Muscle of leg (tissue), 11 donors: Measurements from ENCODE around the gene ASB18. TPM values are rescaled to one million over a fixed set of nuclear protein-coding genes. Genes with fewer than 3 reads are reported as not detected.
A peak's percentile ranks its signal among the peaks of the same experiment; 100 is the strongest.

Source experiments
- DNase-seq: peaks from one replicate; pipeline ENCODE4 v3.0.0; 2013
- H3K27ac ChIP-seq: one replicate; pipeline ENCODE4 v1.5.1; 2013; ENCODE audit warnings: mild to moderate bottlenecking, low read length, control low read depth
- H3K27me3 ChIP-seq: one replicate; pipeline ENCODE4 v1.6.1; 2013; ENCODE audit warnings: low read length; ENCODE audit not compliant: control insufficient read depth, insufficient read depth
- H3K36me3 ChIP-seq: one replicate; pipeline ENCODE4 v1.6.1; 2013; ENCODE audit warnings: low read length; ENCODE audit not compliant: control insufficient read depth, insufficient read depth
- H3K4me1 ChIP-seq: one replicate; pipeline ENCODE4 v1.6.1; 2013; ENCODE audit warnings: low read length; ENCODE audit not compliant: control insufficient read depth, insufficient read depth
- H3K4me3 ChIP-seq: one replicate; pipeline ENCODE4 v1.5.1; 2013; ENCODE audit warnings: low read length, control low read depth
- H3K9me3 ChIP-seq: replicated peaks from 2 replicates; pipeline ENCODE4 v1.6.1; 2013; ENCODE audit warnings: low read depth, low read length; ENCODE audit not compliant: control insufficient read depth
- WGBS: methylation state at CpG from one replicate; pipeline ENCODE4 v1.1.5; 2013; ENCODE audit warnings: missing lambda C conversion rate; ENCODE audit not compliant: insufficient coverage; 5-methylcytosine and 5-hydroxymethylcytosine counted together
- polyA plus RNA-seq, 8 donors: library from polyadenylated mRNA; unstranded; fragments of 120-200 nt; gene quantifications; one replicate each; pipeline versions ENCODE4 v1.2.1 to v1.2.3, GENCODE V29; 2013; ENCODE audit warnings: inconsistent platforms in 1 of 8, low replicate concordance in 1 of 8; ENCODE audit not compliant: insufficient read length in 8 of 8, insufficient read depth in 1 of 8
- total RNA-seq: library from RNA; stranded (reverse); fragments of 120-200 nt; gene quantifications from one replicate; pipeline ENCODE4 v1.2.4, GENCODE V29; 2013

The ASB18 gene
- total and polyA plus RNA-seq, 9 donors: 2.9 to 11.0 (median 5.4) TPM

DNA sequence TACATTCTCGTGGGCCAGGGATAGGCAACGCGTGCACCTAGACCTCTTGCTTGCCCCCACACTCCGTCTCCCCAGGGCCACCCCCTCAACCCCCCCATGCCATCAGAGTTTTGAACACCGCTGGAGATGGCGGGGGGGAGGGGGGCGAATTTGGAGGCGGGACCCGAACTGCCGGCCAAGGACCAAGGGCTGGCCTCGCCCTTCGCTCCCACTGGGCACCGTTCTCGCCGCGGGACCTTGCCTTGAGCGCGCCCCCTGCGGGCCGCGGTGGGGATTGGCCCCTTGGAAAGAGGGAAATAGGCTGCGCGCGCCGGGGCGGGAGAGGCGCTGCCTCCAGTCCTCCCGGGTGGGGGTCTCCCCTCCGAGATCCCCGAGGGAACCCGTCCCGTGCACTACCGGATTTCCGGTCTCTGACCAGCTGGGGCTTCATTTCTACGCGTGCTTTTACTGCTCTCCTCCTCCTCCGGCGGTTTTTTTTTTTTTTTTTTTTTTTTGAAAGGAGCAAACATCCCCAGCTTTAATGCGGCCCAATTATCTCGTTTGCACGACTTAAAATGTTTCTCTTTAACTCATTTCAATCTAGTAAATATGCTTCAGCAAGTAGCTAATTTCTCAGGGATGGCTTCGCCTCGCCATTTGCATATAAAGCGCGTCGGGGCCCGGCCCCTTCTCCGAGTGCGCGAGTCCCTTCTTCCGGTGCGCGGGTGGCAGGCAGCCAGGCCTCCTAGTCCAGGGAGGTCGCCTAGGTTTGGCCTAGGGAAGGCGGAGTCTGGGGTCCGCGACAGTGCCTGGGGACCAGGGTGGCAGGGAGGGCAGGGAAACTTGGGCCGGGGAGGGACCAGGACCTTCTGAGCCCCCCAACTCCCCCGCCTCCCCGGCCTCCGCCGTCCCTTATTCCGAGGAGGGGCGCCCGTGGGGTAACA, 86.0 kb downstream of the ASB18 start:
- 0% methylated on average over 52 of the region's 65 CpGs for WGBS
- Histone ChIP-seq H3K4me3 (peak overlapping the region; percentile 9), H3K27ac (no peak overlapping the region), H3K4me1 (peaks cover 24% of the 10 kb centered on the region), H3K36me3 (no peaks in the 10 kb centered on the region), H3K9me3 (no peaks in the 10 kb centered on the region), H3K27me3 (peaks cover 81% of the 10 kb centered on the region)
- DNase-seq: peak; percentile 58

DNA sequence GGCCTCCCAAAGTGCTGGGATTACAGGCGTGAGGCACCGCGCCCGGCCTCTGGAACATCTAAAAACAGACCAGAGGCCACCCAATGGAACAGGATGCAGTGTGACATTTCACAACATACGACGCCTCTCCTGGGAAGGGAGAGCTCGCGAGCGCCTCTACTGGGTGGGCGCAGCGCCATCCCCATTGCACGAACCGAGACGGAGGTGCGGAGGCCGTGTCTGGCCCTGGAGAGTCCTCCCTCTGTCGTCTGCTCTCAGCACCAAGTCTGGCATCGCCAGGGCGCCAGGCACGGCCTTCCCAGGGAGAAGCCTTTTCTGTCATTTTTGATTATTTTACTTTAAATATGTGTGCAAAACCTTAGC, 86.6 kb downstream of the ASB18 start:
- WGBS: 6% methylated on average over 16 of the region's 20 CpGs
- no peak overlapping the region for H3K4me3 ChIP-seq
- no peak for DNase-seq

DNA sequence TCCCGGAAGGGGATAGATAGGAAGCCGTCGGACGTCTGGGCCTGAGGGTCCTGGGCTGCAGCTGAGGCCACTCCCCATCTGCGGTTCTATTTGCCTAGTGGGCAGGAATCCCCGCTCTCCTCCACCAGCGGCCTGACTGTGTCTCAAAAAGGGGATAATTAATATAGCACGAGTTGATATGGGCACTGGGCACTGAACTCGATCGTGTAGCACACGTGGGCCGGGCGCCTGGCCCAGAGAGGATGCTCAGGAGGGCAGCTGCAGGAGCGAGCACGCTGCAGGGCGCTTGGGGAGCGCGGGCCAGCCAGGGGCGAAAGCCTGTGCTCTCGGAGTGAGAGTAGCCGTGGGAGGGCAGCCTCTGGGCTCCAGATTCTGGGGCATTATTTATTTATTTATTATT, 87.3 kb downstream of the ASB18 start:
- DNase-seq: no peak
- no peaks in the 10 kb centered on the region for H3K36me3 ChIP-seq
- H3K4me1 ChIP-seq: peaks cover 31% of the 10 kb centered on the region
- H3K27ac ChIP-seq: no peak overlapping the region
- H3K27me3 ChIP-seq: peaks cover 85% of the 10 kb centered on the region
- H3K4me3 ChIP-seq: no peak overlapping the region
- no peaks in the 10 kb centered on the region for H3K9me3 ChIP-seq
- 45% methylated on average over 14 of the region's 21 CpGs for WGBS

More for the DNA sequence above, 86.6 kb downstream of the ASB18 start:
- H3K4me1 ChIP-seq: peaks cover 28% of the 10 kb centered on the region
- peaks cover 85% of the 10 kb centered on the region for H3K27me3 ChIP-seq
- H3K27ac ChIP-seq: no peak overlapping the region
- no peaks in the 10 kb centered on the region for H3K9me3 ChIP-seq
- H3K36me3 ChIP-seq: no peaks in the 10 kb centered on the region

DNA sequence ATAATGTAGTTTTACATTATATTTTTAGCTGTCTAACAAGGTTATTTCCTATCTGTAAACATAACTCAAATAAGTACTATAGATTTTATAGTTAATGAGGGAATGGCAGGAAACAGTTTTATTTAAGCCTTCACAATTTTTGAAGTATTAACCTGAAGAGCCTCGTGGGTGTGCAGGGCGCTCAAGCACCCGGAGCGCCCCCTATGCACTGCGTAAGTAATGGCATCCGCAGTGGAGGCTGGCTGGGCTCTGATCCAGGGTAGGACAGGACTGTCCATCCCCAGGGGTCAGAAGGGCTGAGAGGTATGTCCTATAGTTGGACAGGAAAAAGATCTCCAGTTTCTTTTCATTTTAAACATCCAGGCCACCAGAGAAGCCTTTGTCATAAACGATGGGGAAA, 87.8 kb downstream of the ASB18 start:
- H3K4me1 ChIP-seq: peaks cover 34% of the 10 kb centered on the region
- WGBS: 8% methylated on average over 5 of the region's 7 CpGs
- no peak overlapping the region for H3K4me3 ChIP-seq
- DNase-seq: no peak
- H3K27ac ChIP-seq: no peak overlapping the region
- H3K36me3 ChIP-seq: no peaks in the 10 kb centered on the region
- no peaks in the 10 kb centered on the region for H3K9me3 ChIP-seq
- H3K27me3 ChIP-seq: peaks cover 86% of the 10 kb centered on the region

DNA sequence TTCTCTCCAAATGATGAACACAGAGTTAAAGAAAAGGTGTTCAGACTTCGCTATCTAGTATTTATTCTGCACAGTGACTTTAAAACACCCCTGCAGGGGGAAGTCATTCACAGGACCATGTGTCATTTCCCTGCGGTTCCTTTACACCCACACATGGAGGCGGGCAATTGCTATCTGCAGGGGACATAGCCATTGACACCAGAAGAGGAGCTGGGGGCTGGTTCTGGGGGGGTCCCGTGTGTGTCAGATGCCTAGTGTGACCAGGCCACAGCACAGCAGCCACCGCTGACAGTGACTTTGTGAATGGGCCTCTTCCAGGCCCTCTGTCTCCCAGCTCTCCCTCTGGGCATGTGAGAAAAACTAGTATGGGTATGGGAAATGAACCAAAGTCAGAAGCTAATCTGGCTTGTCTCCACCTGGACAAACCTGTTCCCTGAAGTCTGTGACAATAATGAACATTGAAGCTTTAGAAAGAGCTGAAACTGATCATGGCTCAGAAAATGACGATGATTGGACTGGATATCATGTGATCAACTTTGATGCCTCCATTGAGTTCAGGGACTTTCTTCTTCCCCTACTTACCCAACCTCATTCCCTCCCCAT, 88.6 kb downstream of the ASB18 start:
- peaks cover 88% of the 10 kb centered on the region for H3K27me3 ChIP-seq
- 36% methylated on average over 2 of the region's 6 CpGs for WGBS
- no peak for DNase-seq
- no peaks in the 10 kb centered on the region for H3K9me3 ChIP-seq
- H3K36me3 ChIP-seq: no peaks in the 10 kb centered on the region
- H3K4me3 ChIP-seq: no peak overlapping the region
- H3K4me1 ChIP-seq: peaks cover 40% of the 10 kb centered on the region
- no peak overlapping the region for H3K27ac ChIP-seq

DNA sequence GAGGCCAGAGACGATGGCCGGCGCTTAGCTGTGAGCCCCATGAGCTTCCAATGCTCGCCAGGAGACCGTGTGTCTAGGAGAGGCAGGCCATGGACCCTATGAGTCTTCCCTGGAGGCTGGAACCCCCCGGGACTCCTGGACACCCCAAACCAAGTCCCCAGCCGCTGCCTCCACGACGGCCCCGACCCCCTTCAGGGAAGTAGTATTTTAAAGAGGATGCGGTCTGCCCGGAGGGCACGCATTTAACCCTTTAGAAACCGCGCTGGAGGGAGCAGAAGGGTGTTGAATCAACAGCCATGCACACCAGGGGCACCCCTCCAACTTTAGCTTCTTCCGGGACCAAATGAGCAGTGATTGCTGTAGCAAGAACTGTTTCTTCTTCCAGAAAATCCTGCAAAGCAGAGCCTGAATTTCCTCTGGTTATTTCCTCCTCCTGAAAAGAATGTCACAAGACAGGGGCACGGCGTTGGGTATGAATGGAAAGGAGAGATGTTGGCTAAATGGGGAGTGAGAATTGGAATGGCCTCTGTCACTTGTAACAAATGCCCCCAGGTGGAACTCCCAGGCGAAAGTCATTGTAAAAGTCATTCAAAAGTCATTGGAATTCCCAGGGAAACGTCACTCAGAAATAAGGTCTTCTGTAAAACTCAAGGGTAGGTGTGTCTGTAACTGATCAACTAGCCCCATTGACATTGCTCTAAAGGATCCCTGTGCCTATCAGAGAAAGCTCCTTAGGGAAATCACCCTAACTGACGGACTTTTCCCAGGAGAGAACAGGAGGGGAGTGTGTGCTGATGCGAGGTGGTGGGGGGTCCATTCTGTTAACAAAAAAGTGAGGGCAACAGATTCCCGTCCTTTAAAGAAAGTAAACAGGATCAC, 90.2 kb downstream of the ASB18 start:
- H3K9me3 ChIP-seq: no peaks in the 10 kb centered on the region
- peaks cover 42% of the 10 kb centered on the region for H3K4me1 ChIP-seq
- no peak overlapping the region for H3K27ac ChIP-seq
- no peak for DNase-seq
- 2% methylated on average over 6 of the region's 23 CpGs for WGBS
- H3K4me3 ChIP-seq: no peak overlapping the region
- H3K36me3 ChIP-seq: no peaks in the 10 kb centered on the region
- peaks cover 94% of the 10 kb centered on the region for H3K27me3 ChIP-seq

DNA sequence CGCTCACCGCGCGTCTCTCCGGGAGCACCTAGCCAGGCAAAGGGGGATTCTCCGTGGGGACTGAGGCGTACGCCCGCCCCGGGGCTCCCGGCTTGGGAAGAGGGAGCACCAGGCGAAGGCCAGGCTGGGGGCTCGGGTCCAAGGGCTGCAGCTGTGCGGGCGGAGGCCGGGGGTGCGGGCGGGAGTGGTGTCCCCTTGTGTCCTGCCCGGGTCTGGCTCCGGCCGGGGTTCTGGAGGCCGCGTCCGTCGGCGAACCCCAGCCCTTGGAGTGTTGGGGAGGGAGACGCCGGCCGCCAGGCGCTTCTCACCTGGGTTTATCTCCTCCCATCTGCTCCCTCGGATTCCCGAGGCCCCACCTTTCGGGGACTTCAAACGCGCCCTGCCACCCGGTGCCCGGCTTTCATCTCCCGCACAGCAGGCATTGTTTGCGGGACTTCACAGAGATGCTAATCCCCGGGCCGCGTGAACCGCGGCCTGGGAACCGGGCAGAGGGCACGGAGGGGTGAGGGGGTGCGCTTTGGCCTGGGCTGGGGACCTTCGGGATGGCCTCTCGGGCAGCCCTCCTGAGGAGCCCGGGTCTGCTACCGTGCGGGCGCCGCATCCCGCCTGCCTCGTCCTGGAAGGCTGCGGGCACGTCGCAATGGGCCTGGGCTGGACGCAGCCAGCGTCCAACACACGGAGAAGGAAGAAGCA, 91.0 kb downstream of the ASB18 start:
- H3K4me1 ChIP-seq: peaks cover 39% of the 10 kb centered on the region
- 2% methylated on average over 54 of the region's 62 CpGs for WGBS

DNA sequence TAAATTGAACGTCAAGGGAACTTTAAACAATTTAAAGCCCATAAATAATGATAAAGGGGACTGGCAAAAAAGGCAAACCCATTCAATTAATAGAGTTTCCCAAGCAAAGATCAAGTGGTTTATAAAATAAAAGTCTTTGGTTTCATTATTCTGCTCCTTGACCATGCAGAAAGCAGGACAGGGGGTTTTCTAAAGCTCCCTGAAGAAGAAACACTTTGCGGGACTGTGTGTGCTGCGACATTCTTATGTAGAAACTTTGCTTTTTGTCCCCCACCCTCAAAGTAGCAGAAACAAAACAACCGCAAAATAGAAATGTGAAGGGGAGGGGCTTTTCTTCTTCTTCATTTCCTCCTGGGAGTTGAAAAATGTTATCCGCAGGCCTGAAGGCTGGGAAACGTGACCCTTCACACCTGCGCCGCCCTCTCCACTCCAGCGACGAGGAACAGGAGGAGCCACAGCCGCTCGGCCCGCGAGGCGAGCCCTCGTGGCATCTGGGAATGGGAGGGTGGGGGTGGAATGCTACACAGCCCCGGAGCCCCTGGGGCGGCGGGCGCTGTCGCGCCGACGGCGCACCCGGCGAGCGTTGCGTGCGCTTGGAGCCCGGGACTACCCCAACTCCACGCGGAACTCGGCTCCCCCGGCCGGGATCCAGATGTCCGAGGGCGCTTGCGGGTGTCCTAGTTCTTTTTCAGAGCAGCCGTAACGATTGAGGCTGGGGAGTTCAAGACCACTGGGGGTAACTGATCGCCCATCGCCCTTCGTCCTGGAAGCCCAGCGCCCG, 91.8 kb downstream of the ASB18 start:
- 2% methylated on average over 36 of the region's 46 CpGs for WGBS
- Histone ChIP-seq H3K27ac (no peak overlapping the region), H3K4me1 (peaks cover 32% of the 10 kb centered on the region), H3K9me3 (no peaks in the 10 kb centered on the region), H3K27me3 (peaks cover 91% of the 10 kb centered on the region), H3K36me3 (no peaks in the 10 kb centered on the region), H3K4me3 (no peak overlapping the region)
- no peak for DNase-seq

More for the DNA sequence above, 91.0 kb downstream of the ASB18 start:
- H3K4me3 ChIP-seq: no peak overlapping the region
- H3K36me3 ChIP-seq: no peaks in the 10 kb centered on the region
- H3K9me3 ChIP-seq: no peaks in the 10 kb centered on the region
- peaks cover 93% of the 10 kb centered on the region for H3K27me3 ChIP-seq
- no peak overlapping the region for H3K27ac ChIP-seq
- no peak for DNase-seq

DNA sequence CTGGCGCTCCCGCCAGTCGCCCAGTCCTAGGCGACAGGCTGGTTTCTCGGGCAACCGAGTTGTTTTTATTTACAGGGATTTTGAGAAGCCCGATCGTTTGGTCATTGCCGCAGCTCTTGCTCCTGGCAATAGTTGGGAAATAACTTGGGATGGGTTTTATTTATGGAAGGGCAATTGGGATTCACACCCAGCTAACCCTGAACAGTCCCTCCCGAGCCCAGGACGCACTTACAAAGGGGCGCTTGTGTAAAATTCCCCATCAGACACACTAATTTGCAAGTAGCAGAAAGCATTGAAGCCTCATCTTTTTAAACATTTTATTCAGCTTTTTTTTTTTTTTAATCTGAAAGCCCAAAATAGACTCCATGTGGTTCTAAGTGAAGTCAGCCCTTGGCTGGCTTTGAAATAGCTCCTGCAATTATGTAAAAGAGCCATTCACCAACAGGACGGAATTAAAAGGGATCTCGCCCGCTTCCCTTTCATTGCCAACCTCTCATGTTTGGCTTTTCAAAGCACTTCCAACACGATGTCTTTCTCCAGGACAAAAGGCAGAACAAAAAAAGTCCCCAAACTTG, 92.4 kb downstream of the ASB18 start:
- no peak for DNase-seq
- Histone ChIP-seq H3K27me3 (peaks cover 91% of the 10 kb centered on the region), H3K4me1 (peaks cover 36% of the 10 kb centered on the region), H3K9me3 (no peaks in the 10 kb centered on the region), H3K4me3 (no peak overlapping the region), H3K36me3 (no peaks in the 10 kb centered on the region), H3K27ac (no peak overlapping the region)
- 0% methylated on average over 4 of the region's 16 CpGs for WGBS
